Neural cell (in vitro differentiated cells): ENCODE results near the gene KCNIP3. TPM values are rescaled to one million over a fixed set of nuclear protein-coding genes. Genes with fewer than 3 reads are reported as not detected.

ENCODE experiments used
- H2AFZ ChIP-seq: fragments of 200-600, 300-800 bp; sonication (generic), shearing (Covaris generic); 2 replicates; pipeline ENCODE4 v1.6.0; 2014; ENCODE audit warnings: low read depth, mild to moderate bottlenecking, antibody characterized with exemption, low read length, moderate library complexity
- H3F3A ChIP-seq: fragments of 200-600 bp; shearing (Covaris generic); 2 replicates; pipeline ENCODE4 v1.6.1; 2016; ENCODE audit warnings: mild to moderate bottlenecking, moderate library complexity, mixed read lengths, antibody characterized with exemption, low read length; ENCODE audit not compliant: insufficient read depth, poor library complexity, severe bottlenecking
- H3K27ac ChIP-seq: fragments of 200-600, 300-800 bp; sonication (generic), shearing (Covaris generic); 2 replicates; pipeline ENCODE4 v1.5.1; 2014; ENCODE audit warnings: mild to moderate bottlenecking, low read length, moderate library complexity
- H3K27me3 ChIP-seq: fragments of 300-800, 200-600 bp; sonication (generic), shearing (Covaris generic); 2 replicates; pipeline ENCODE4 v1.6.0; 2014; ENCODE audit warnings: mild to moderate bottlenecking, low read depth, low read length, moderate library complexity; ENCODE audit not compliant: insufficient read depth
- H3K36me3 ChIP-seq: fragments of 300-800, 200-600 bp; sonication (generic), shearing (Covaris generic); 2 replicates; pipeline ENCODE4 v1.5.1; 2014; ENCODE audit warnings: mild to moderate bottlenecking, antibody characterized with exemption, low read length, moderate library complexity; ENCODE audit not compliant: insufficient read depth
- H3K4me2 ChIP-seq: fragments of 300-800, 200-600 bp; sonication (generic), shearing (Covaris generic); 2 replicates; pipeline ENCODE4 v1.6.0; 2014; ENCODE audit warnings: mild to moderate bottlenecking, low read length
- H3K4me3 ChIP-seq: fragments of 300-800, 200-600 bp; sonication (generic), shearing (Covaris generic); 2 replicates; pipeline ENCODE4 v1.5.1; 2014; ENCODE audit warnings: mild to moderate bottlenecking, low read length, moderate library complexity
- H3K79me2 ChIP-seq: fragments of 200-600 bp; shearing (Covaris generic); replicated peaks from 2 replicates; pipeline ENCODE4 v1.6.0; 2014; ENCODE audit warnings: mild to moderate bottlenecking, low read length, moderate library complexity; ENCODE audit not compliant: insufficient read depth
- H3K9ac ChIP-seq: fragments of 300-800, 200-600 bp; sonication (generic), shearing (Covaris generic); 2 replicates; pipeline ENCODE4 v1.6.1; 2016; ENCODE audit warnings: mild to moderate bottlenecking, low read length, mixed read lengths
- H3K9me2 ChIP-seq: fragments of 200-600 bp; shearing (Covaris generic); 2 replicates; pipeline ENCODE4 v1.6.1; 2016; ENCODE audit warnings: mild to moderate bottlenecking, low read length, mixed read lengths; ENCODE audit not compliant: insufficient read depth
- H3K9me3 ChIP-seq: fragments of 200-600, 300-800 bp; sonication (generic), shearing (Covaris generic); 2 replicates; pipeline ENCODE4 v1.6.1; 2016; ENCODE audit warnings: mild to moderate bottlenecking, mixed run types, low read length, moderate library complexity, mixed read lengths
- H4K20me1 ChIP-seq: fragments of 200-600 bp; shearing (Covaris generic); 2 replicates; pipeline ENCODE4 v1.6.1; 2016; ENCODE audit warnings: mild to moderate bottlenecking, mixed run types; ENCODE audit not compliant: insufficient read depth
- EP300 ChIP-seq: fragments of 450-650 bp; conservative IDR thresholded peaks from 2 replicates; pipeline ENCODE4 v1.6.1; 2014; ENCODE audit warnings: antibody characterized with exemption, mild to moderate bottlenecking, moderate library complexity; ENCODE audit not compliant: poor library complexity, severe bottlenecking
- EZH2 ChIP-seq: fragments of 200-600, 300-800 bp; shearing (Covaris generic), sonication (generic); IDR thresholded peaks from 2 replicates; pipeline ENCODE4 v1.6.1; 2014; ENCODE audit warnings: antibody characterized with exemption, low read length, borderline replicate concordance, mild to moderate bottlenecking; ENCODE audit not compliant: insufficient read depth, poor library complexity, severe bottlenecking
- MXI1 ChIP-seq: fragments of 450-650 bp; conservative IDR thresholded peaks from 2 replicates; pipeline ENCODE4 v1.6.1; 2014; ENCODE audit warnings: antibody characterized with exemption, mild to moderate bottlenecking; ENCODE audit not compliant: poor library complexity, severe bottlenecking
- POLR2AphosphoS5 ChIP-seq: IDR thresholded peaks from 2 replicates; pipeline ENCODE4 v1.6.1; 2012
- RAD21 ChIP-seq: fragments of 450-650 bp; conservative IDR thresholded peaks from 2 replicates; pipeline ENCODE4 v1.6.1; 2014; ENCODE audit warnings: antibody characterized with exemption, mild to moderate bottlenecking, moderate library complexity
- SMC3 ChIP-seq: fragments of 450-650 bp; conservative IDR thresholded peaks from 2 replicates; pipeline ENCODE4 v1.6.1; 2014; ENCODE audit warnings: antibody characterized with exemption, mild to moderate bottlenecking, moderate library complexity; ENCODE audit not compliant: poor library complexity
- TAF1 ChIP-seq: IDR thresholded peaks from 2 replicates; pipeline ENCODE4 v1.6.1; 2012; ENCODE audit warnings: low read depth
- polyA plus RNA-seq: library from polyadenylated mRNA; depleted of rRNA; stranded (reverse); fragments of >200 nt; gene quantifications from 2 replicates; pipeline ENCODE4 v1.2.3, GENCODE V29; 2014
- TF ChIP-seq, protein P1 (sequence below): IDR thresholded peaks from 2 replicates; pipeline ENCODE4 v1.6.1; 2012; ENCODE audit warnings: borderline replicate concordance
- TF ChIP-seq, protein P2 (sequence below): fragments of 450-650 bp; IDR thresholded peaks from 2 replicates; pipeline ENCODE4 v1.5.1; 2014; ENCODE audit warnings: antibody characterized with exemption, mild to moderate bottlenecking, moderate library complexity; ENCODE audit not compliant: poor library complexity, severe bottlenecking

KCNIP3 gene
- polyA plus RNA-seq, 1 donor from 2014 or later, result not detected

DNA sequence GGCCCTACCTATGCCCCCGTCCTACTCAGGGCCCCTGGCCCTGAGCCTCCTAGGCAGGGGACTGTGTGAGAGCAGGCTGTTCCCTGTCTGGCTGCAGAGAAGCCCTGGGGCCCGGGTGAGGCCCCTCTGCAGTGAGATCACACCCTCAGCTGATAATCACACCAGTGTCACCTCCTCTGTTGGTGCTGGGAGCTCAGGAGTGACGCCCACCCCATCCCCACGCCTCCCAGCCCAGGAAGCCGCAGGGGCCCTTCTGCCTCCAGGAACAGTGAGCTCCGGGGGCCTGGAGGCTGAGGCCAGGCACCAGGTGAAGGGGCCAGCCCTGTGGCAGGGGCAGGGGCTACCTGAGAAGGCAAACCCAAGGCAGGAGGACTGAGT, 20.0 kb downstream of the KCNIP3 start:
- Histone ChIP-seq H3K4me2 (no peak overlapping the region), H2AFZ (no peak overlapping the region), H3K27ac (no peak overlapping the region), H3K4me3 (no peak overlapping the region), H3K9me2 (no peaks in the 10 kb centered on the region), H3K9me3 (peaks cover 17% of the 10 kb centered on the region), H3F3A (no peaks in the 10 kb centered on the region), H3K79me2 (no peaks in the 10 kb centered on the region), H4K20me1 (no peaks in the 10 kb centered on the region), H3K9ac (no peak overlapping the region), H3K36me3 (no peaks in the 10 kb centered on the region), H3K27me3 (no peaks in the 10 kb centered on the region)
- no peak for TF ChIP-seq RAD21
- TF ChIP-seq, protein P1, sequence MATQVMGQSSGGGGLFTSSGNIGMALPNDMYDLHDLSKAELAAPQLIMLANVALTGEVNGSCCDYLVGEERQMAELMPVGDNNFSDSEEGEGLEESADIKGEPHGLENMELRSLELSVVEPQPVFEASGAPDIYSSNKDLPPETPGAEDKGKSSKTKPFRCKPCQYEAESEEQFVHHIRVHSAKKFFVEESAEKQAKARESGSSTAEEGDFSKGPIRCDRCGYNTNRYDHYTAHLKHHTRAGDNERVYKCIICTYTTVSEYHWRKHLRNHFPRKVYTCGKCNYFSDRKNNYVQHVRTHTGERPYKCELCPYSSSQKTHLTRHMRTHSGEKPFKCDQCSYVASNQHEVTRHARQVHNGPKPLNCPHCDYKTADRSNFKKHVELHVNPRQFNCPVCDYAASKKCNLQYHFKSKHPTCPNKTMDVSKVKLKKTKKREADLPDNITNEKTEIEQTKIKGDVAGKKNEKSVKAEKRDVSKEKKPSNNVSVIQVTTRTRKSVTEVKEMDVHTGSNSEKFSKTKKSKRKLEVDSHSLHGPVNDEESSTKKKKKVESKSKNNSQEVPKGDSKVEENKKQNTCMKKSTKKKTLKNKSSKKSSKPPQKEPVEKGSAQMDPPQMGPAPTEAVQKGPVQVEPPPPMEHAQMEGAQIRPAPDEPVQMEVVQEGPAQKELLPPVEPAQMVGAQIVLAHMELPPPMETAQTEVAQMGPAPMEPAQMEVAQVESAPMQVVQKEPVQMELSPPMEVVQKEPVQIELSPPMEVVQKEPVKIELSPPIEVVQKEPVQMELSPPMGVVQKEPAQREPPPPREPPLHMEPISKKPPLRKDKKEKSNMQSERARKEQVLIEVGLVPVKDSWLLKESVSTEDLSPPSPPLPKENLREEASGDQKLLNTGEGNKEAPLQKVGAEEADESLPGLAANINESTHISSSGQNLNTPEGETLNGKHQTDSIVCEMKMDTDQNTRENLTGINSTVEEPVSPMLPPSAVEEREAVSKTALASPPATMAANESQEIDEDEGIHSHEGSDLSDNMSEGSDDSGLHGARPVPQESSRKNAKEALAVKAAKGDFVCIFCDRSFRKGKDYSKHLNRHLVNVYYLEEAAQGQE, result no peak
- no peak for TF ChIP-seq MXI1
- no peak for TF ChIP-seq EP300
- TF ChIP-seq EZH2, result no peak
- no peak for TF ChIP-seq POLR2AphosphoS5
- no peak for TF ChIP-seq TAF1
- no peak for TF ChIP-seq SMC3
- TF ChIP-seq, protein P2, sequence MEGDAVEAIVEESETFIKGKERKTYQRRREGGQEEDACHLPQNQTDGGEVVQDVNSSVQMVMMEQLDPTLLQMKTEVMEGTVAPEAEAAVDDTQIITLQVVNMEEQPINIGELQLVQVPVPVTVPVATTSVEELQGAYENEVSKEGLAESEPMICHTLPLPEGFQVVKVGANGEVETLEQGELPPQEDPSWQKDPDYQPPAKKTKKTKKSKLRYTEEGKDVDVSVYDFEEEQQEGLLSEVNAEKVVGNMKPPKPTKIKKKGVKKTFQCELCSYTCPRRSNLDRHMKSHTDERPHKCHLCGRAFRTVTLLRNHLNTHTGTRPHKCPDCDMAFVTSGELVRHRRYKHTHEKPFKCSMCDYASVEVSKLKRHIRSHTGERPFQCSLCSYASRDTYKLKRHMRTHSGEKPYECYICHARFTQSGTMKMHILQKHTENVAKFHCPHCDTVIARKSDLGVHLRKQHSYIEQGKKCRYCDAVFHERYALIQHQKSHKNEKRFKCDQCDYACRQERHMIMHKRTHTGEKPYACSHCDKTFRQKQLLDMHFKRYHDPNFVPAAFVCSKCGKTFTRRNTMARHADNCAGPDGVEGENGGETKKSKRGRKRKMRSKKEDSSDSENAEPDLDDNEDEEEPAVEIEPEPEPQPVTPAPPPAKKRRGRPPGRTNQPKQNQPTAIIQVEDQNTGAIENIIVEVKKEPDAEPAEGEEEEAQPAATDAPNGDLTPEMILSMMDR, result no peak

DNA sequence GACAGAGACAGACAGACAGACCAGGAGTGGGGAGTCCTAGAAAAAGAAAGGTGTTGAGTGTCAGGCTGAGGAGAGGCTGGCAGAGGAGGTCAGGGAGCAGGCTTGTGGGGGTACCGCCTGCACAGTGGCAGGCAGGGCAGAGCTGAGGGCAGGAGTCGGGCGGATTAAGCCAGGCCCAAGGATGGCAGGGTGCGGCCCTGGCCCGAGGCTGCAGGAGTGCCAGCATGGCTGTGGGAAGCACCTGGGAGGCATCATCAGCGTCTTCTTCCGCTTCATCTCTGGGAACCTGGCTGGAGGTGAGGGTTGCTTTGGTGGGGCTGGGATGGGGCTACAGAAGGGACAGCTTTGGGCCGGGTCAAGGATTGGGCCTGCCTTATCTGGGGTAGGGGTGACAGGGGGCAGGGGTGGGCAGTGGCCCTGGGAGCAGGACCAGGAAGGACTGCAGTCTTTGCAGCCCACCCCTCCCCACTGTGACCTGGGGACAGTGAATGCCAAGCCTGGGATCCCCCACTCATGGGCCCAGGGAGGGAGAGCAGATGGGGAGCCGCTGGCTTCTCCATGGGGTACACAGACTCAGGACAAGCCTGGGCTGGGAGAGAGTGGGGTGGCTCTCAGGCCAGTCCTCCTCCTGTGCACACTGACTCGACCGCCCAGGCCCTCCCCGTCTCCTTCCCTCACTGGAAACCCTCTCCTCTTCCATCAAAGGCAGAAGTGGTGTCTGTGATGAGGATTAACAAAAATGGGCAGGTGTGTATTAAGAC, 20.7 kb downstream of the KCNIP3 start:
- no peaks in the 10 kb centered on the region for H3K27me3 ChIP-seq
- H3K36me3 ChIP-seq, result no peaks in the 10 kb centered on the region
- TF ChIP-seq, protein P2, result no peak
- no peak for TF ChIP-seq EZH2
- no peak for TF ChIP-seq POLR2AphosphoS5
- TF ChIP-seq EP300, result no peak
- TF ChIP-seq MXI1, result no peak
- TF ChIP-seq, protein P1, result no peak
- no peak for TF ChIP-seq SMC3
- no peak for TF ChIP-seq TAF1
- no peak for TF ChIP-seq RAD21
- no peaks in the 10 kb centered on the region for H3K9me2 ChIP-seq
- no peaks in the 10 kb centered on the region for H3F3A ChIP-seq
- peaks cover 17% of the 10 kb centered on the region for H3K9me3 ChIP-seq
- no peak overlapping the region for H3K27ac ChIP-seq
- no peak overlapping the region for H3K4me2 ChIP-seq
- H3K79me2 ChIP-seq, result no peaks in the 10 kb centered on the region
- H3K4me3 ChIP-seq, result no peak overlapping the region
- no peak overlapping the region for H3K9ac ChIP-seq
- H2AFZ ChIP-seq, result no peak overlapping the region
- no peaks in the 10 kb centered on the region for H4K20me1 ChIP-seq
